ENCODE measurements around the gene IFT43. TPM values are rescaled to one million over a fixed set of nuclear protein-coding genes. Genes with fewer than 3 reads are reported as not detected.

Gene IFT43
- polyA plus RNA-seq, 1 experiment = 58.9 TPM

DNA sequence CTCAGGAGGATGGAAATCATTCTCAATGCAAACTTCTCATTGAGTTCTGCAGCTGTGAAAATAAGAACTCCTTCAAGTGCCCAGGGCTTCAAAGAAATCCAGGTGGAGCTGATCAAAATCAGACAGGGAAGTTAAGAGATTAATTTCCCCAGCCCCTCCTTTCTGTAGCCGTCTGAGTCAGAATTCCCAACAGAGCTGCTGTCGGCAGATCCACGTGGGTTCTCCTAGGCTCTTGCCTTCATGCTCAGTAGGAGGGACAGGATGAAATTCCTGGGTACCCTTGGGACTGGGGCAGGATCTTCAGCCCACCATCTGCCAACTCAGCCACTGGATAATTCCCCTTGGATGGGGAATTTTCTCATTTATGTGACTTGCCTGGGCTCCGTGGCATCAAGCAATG is 17.1 kb upstream of the IFT43 start:
- Histone ChIP-seq H3K4me3 (ENCODE audit: low read depth, low read length) (no peak overlapping the region), H3K36me3 (ENCODE audit: control insufficient read depth, insufficient read depth, low read length) (no peaks in the 10 kb centered on the region; the same call in 1 of the 2 replicates), H3K27me3 (ENCODE audit: control insufficient read depth, insufficient read depth, low read length) (peaks cover 3% of the 10 kb centered on the region)
- POLR2A ChIA-PET = no interaction called here
- TF ChIP-seq, protein P1, sequence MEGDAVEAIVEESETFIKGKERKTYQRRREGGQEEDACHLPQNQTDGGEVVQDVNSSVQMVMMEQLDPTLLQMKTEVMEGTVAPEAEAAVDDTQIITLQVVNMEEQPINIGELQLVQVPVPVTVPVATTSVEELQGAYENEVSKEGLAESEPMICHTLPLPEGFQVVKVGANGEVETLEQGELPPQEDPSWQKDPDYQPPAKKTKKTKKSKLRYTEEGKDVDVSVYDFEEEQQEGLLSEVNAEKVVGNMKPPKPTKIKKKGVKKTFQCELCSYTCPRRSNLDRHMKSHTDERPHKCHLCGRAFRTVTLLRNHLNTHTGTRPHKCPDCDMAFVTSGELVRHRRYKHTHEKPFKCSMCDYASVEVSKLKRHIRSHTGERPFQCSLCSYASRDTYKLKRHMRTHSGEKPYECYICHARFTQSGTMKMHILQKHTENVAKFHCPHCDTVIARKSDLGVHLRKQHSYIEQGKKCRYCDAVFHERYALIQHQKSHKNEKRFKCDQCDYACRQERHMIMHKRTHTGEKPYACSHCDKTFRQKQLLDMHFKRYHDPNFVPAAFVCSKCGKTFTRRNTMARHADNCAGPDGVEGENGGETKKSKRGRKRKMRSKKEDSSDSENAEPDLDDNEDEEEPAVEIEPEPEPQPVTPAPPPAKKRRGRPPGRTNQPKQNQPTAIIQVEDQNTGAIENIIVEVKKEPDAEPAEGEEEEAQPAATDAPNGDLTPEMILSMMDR (IDR thresholded peaks at IDR 0.05; ENCODE audit: insufficient read depth, low read depth, low read length) = no peak
- no peak for DNase-seq (ENCODE audit: low read depth)
- CTCF ChIA-PET = no interaction called here

GRCh38 chr14:75969126-75969525 is 16.4 kb upstream of the IFT43 start:
- no peak overlapping the region for H3K4me3 ChIP-seq (ENCODE audit: low read depth, low read length)
- TF ChIP-seq, protein P1 (IDR thresholded peaks at IDR 0.05; ENCODE audit: insufficient read depth, low read depth, low read length) = no peak
- ChIA-PET CTCF (interaction anchor here (0.6 to 2.8 kb wide), 3 partner anchors 10 to 408 kb away, joined by 3 to 15 read pairs (median 3); no protein-coding TSS in a partner anchor), POLR2A (no interaction called here)
- H3K36me3 ChIP-seq (ENCODE audit: control insufficient read depth, insufficient read depth, low read length) = no peaks in the 10 kb centered on the region; the same call in 1 of the 2 replicates
- H3K27me3 ChIP-seq (ENCODE audit: control insufficient read depth, insufficient read depth, low read length) = peaks cover 3% of the 10 kb centered on the region
- no peak for DNase-seq (ENCODE audit: low read depth)

GRCh38 chr14:75969891-75970290 is 15.7 kb upstream of the IFT43 start:
- no peak overlapping the region for H3K4me3 ChIP-seq (ENCODE audit: low read depth, low read length)
- no peak for DNase-seq (ENCODE audit: low read depth)
- POLR2A ChIA-PET = no interaction called here
- peaks cover 3% of the 10 kb centered on the region for H3K27me3 ChIP-seq (ENCODE audit: control insufficient read depth, insufficient read depth, low read length)
- TF ChIP-seq, protein P1 (IDR thresholded peaks at IDR 0.05; ENCODE audit: insufficient read depth, low read depth, low read length) = no peak
- CTCF ChIA-PET = interaction anchor here (1.1 to 2.8 kb wide), 4 partner anchors 9 to 409 kb away, joined by 3 to 15 read pairs (median 3); no protein-coding TSS in a partner anchor
- H3K36me3 ChIP-seq (ENCODE audit: control insufficient read depth, insufficient read depth, low read length) = no peaks in the 10 kb centered on the region; the same call in 1 of the 2 replicates

GRCh38 chr14:75970989-75971388 is 14.6 kb upstream of the IFT43 start:
- Histone ChIP-seq H3K36me3 (ENCODE audit: control insufficient read depth, insufficient read depth, low read length) (no peaks in the 10 kb centered on the region; the same call in 1 of the 2 replicates), H3K27me3 (ENCODE audit: control insufficient read depth, insufficient read depth, low read length) (peaks cover 3% of the 10 kb centered on the region), H3K4me3 (ENCODE audit: low read depth, low read length) (no peak overlapping the region)
- DNase-seq (ENCODE audit: low read depth) = no peak
- CTCF ChIA-PET = interaction anchor here (1.3 to 2.8 kb wide), 3 partner anchors 8 to 261 kb away, joined by 3 to 15 read pairs (median 3); no protein-coding TSS in a partner anchor
- TF ChIP-seq, protein P1 (IDR thresholded peaks at IDR 0.05; ENCODE audit: insufficient read depth, low read depth, low read length) = no peak
- POLR2A ChIA-PET = no interaction called here

DNA sequence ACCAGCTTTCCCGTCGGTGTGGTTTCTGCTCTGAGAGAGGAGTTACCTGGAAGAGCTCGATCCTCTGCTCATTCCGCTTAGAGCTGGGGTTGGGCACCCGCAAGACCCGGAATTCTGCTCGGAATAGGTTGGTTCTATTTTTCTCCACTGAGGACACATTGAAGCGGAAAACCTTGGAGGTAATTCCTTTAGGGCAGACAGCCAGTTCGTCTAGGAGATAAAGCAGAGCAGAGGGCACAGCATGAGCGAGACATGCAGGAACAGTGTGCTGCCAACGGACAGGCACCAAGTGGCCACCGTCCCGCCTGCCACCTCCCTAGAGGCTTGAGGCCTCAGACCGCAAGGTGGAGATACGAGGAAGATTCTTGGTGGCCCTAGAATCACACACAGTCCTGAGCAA is 14.1 kb upstream of the IFT43 start:
- ChIA-PET POLR2A (no interaction called here), CTCF (interaction anchor here (1.0 to 2.8 kb wide), 4 partner anchors 8 to 263 kb away, joined by 3 to 15 read pairs (median 6); no protein-coding TSS in a partner anchor)
- no peaks in the 10 kb centered on the region; the same call in 1 of the 2 replicates for H3K36me3 ChIP-seq (ENCODE audit: control insufficient read depth, insufficient read depth, low read length)
- TF ChIP-seq, protein P1 (IDR thresholded peaks at IDR 0.05; ENCODE audit: insufficient read depth, low read depth, low read length) = no peak
- peaks cover 3% of the 10 kb centered on the region for H3K27me3 ChIP-seq (ENCODE audit: control insufficient read depth, insufficient read depth, low read length)
- H3K4me3 ChIP-seq (ENCODE audit: low read depth, low read length) = no peak overlapping the region
- no peak for DNase-seq (ENCODE audit: low read depth)
